Gastrocnemius medialis (tissue), 4 donors: ENCODE results near the gene CFAP46.

Experiments used
- POLR2A ChIP-seq, 2 donors: fragments of 450-650 bp; IDR thresholded peaks; one replicate each; pipeline ENCODE4 v1.6.1; 2017; ENCODE audit warnings: antibody characterized with exemption in 2 of 2, mild to moderate bottlenecking in 2 of 2, moderate library complexity in 2 of 2
- TF ChIP-seq, protein P1 (sequence below), 5 experiments: fragments of 450-650 bp in 3 of 5; fragments of 200-600 bp in 2 of 5; sonication (generic) in 2 of 5; IDR thresholded peaks in 4 of 5; conservative IDR thresholded peaks in 1 of 5; 1 replicate in 4 of 5; 2 replicates in 1 of 5; pipeline ENCODE4 v1.5.1; 2016 to 2019; ENCODE audit warnings: antibody characterized with exemption in 5 of 5, mild to moderate bottlenecking in 3 of 5, moderate library complexity in 3 of 5

DNA sequence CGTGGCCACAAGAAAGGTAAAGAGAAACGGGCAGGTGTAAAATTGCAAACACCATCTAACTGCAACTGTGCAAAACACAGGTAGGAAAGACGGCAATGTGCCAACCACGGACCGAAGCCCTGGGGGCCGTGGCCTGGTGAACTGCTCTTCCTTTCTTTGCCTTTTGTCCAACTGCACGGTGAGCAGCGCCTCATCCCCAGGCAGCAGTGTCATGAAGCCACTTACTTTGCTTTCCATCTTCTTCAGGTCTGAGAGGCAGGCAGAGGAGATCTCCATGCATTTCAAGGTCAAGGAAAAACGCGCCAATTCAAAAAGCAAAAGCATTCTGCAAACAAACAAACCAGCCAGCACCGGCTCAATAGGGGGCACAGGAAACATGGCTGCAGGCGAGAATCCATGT lies 12.9 kb downstream of the CFAP46 start:
- TF ChIP-seq, protein P1, sequence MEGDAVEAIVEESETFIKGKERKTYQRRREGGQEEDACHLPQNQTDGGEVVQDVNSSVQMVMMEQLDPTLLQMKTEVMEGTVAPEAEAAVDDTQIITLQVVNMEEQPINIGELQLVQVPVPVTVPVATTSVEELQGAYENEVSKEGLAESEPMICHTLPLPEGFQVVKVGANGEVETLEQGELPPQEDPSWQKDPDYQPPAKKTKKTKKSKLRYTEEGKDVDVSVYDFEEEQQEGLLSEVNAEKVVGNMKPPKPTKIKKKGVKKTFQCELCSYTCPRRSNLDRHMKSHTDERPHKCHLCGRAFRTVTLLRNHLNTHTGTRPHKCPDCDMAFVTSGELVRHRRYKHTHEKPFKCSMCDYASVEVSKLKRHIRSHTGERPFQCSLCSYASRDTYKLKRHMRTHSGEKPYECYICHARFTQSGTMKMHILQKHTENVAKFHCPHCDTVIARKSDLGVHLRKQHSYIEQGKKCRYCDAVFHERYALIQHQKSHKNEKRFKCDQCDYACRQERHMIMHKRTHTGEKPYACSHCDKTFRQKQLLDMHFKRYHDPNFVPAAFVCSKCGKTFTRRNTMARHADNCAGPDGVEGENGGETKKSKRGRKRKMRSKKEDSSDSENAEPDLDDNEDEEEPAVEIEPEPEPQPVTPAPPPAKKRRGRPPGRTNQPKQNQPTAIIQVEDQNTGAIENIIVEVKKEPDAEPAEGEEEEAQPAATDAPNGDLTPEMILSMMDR (IDR thresholded peaks at IDR 0.05 in 4 of 5, conservative IDR thresholded peaks at IDR 0.05 in 1 of 5) = no peak
- TF ChIP-seq POLR2A (IDR thresholded peaks at IDR 0.05) = no peak
